Right lobe of liver (tissue), 4 donors: ENCODE measurements around the gene SLC5A11.

Source experiments
- POLR2A ChIP-seq: fragments of 450-650 bp; IDR thresholded peaks from one replicate; pipeline ENCODE4 v1.6.1; 2017; ENCODE audit warnings: antibody characterized with exemption, mild to moderate bottlenecking
- TF ChIP-seq, protein P1 (sequence below), 4 donors: fragments of 200-600 bp in 3 of 4; fragments of 450-650 bp in 1 of 4; IDR thresholded peaks; one replicate each; pipeline versions ENCODE4 v1.5.1 to v1.8.0; 2016 to 2022; ENCODE audit warnings: antibody characterized with exemption in 4 of 4, mild to moderate bottlenecking in 2 of 4
- donor health status: DM: no; HTN: no; CAD: no.
- donor health status: DM: no; HTN: no; CAD: no.
- donor health status: DM: no; HTN: yes; CAD: no.

DNA sequence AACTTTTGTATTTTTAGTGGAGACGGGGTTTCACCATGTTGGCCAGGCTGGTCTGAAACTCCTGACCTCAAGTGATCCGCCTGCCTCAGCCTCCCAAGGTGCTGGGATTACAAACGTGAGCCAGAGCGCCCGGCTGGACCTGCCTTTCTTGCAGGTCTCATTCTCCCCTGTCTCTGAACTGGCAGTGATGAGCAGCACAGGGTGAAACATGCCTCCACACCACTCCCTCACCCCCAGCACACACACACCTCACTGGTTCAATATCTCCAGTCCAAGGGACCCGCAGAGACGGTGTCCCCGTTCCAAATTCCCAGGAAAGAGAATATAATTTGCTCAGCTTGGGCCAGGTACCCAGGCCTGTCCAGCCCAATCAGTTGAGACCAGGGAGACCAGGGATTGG lies 23.3 kb downstream of the SLC5A11 start:
- TF ChIP-seq, protein P1, sequence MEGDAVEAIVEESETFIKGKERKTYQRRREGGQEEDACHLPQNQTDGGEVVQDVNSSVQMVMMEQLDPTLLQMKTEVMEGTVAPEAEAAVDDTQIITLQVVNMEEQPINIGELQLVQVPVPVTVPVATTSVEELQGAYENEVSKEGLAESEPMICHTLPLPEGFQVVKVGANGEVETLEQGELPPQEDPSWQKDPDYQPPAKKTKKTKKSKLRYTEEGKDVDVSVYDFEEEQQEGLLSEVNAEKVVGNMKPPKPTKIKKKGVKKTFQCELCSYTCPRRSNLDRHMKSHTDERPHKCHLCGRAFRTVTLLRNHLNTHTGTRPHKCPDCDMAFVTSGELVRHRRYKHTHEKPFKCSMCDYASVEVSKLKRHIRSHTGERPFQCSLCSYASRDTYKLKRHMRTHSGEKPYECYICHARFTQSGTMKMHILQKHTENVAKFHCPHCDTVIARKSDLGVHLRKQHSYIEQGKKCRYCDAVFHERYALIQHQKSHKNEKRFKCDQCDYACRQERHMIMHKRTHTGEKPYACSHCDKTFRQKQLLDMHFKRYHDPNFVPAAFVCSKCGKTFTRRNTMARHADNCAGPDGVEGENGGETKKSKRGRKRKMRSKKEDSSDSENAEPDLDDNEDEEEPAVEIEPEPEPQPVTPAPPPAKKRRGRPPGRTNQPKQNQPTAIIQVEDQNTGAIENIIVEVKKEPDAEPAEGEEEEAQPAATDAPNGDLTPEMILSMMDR (IDR thresholded peaks at IDR 0.05), result no peak
- TF ChIP-seq POLR2A, result no peak
